NCI-H1092 (cell line): ENCODE data around the gene SLC12A7.

Experiments used
- DNase-seq: peaks from one replicate; lab custom pipeline; 2025; lab: John Stamatoyannopoulos, UW

Gene SLC12A7

GRCh38 chr5:1077491-1078020 is 34.3 kb downstream of the SLC12A7 start:
- DNase-seq, result no peak

- no peak for DNase-seq
Observed at GRCh38 chr5:1077026-1077425, 34.8 kb downstream of the SLC12A7 start.

GRCh38 chr5:1076406-1076805 is 35.5 kb downstream of the SLC12A7 start:
- DNase-seq, result no peak

GRCh38 chr5:1075931-1076330 is 35.9 kb downstream of the SLC12A7 start:
- no peak for DNase-seq

GRCh38 chr5:1075555-1075881 is 36.3 kb downstream of the SLC12A7 start:
- no peak for DNase-seq

GRCh38 chr5:1074816-1075554 is 36.9 kb downstream of the SLC12A7 start:
- no peak for DNase-seq

GRCh38 chr5:1074226-1074625 is 37.6 kb downstream of the SLC12A7 start:
- no peak for DNase-seq

- DNase-seq, result no peak
Observed at GRCh38 chr5:1073239-1074102, 38.4 kb downstream of the SLC12A7 start.

GRCh38 chr5:1069720-1070088 is 42.2 kb downstream of the SLC12A7 start:
- DNase-seq, result no peak

- no peak for DNase-seq
Observed at GRCh38 chr5:1068895-1069719, 42.8 kb downstream of the SLC12A7 start.

GRCh38 chr5:1068204-1068894 is 43.5 kb downstream of the SLC12A7 start:
- no peak for DNase-seq

- no peak for DNase-seq
Observed at GRCh38 chr5:1067141-1068121, 44.4 kb downstream of the SLC12A7 start.

- no peak for DNase-seq
Observed at GRCh38 chr5:1066676-1067075, 45.2 kb downstream of the SLC12A7 start.

GRCh38 chr5:1065891-1066650 is 45.8 kb downstream of the SLC12A7 start:
- no peak for DNase-seq

GRCh38 chr5:1065143-1065750 is 46.6 kb downstream of the SLC12A7 start:
- DNase-seq, result no peak

- no peak for DNase-seq
Observed at GRCh38 chr5:1064383-1065142, 47.3 kb downstream of the SLC12A7 start.

GRCh38 chr5:1063661-1064382 is 48.0 kb downstream of the SLC12A7 start:
- DNase-seq, result no peak
